A673 (cell line): ENCODE results near the gene SPRR1A.

Experiments
- EZH2 ChIP-seq: fragments of 200-600 bp; sonication (generic); IDR thresholded peaks from 2 replicates; pipeline ENCODE4 v1.6.1; 2017; ENCODE audit warnings: borderline replicate concordance, low read depth, mild to moderate bottlenecking, mixed read lengths, antibody characterized with exemption, low read length; ENCODE audit not compliant: poor library complexity, severe bottlenecking
- TF ChIP-seq, protein P1 (sequence below): fragments of 300-800, 200-600 bp; sonication (generic); conservative IDR thresholded peaks from 2 replicates; pipeline ENCODE4 v1.5.1; 2017; ENCODE audit warnings: low read depth, mild to moderate bottlenecking, antibody characterized with exemption, low read length, moderate library complexity, mixed read lengths

DNA sequence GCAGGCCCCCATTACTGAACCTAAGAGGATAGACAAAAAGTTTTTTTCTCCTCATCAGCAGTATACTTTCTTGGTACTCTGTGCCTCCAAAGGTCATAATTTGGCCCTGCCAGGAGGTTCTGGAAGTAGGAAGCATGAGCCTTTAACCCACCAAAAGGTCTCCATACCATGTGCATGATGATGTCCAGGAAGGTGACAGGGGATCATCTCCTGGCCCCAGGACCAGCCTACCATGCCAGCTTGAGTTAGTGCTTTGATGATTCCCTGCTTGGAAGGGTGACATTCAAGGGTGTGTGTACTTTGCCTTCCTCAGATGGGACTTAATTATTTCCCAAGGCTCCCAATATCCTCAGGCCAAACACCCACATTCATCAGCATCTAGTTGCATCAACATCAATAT is 6.3 kb upstream of the SPRR1A start:
- TF ChIP-seq, protein P1, sequence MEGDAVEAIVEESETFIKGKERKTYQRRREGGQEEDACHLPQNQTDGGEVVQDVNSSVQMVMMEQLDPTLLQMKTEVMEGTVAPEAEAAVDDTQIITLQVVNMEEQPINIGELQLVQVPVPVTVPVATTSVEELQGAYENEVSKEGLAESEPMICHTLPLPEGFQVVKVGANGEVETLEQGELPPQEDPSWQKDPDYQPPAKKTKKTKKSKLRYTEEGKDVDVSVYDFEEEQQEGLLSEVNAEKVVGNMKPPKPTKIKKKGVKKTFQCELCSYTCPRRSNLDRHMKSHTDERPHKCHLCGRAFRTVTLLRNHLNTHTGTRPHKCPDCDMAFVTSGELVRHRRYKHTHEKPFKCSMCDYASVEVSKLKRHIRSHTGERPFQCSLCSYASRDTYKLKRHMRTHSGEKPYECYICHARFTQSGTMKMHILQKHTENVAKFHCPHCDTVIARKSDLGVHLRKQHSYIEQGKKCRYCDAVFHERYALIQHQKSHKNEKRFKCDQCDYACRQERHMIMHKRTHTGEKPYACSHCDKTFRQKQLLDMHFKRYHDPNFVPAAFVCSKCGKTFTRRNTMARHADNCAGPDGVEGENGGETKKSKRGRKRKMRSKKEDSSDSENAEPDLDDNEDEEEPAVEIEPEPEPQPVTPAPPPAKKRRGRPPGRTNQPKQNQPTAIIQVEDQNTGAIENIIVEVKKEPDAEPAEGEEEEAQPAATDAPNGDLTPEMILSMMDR: no peak
- TF ChIP-seq EZH2: no peak
